K562 (cell line): ENCODE data around the gene DYNC2LI1. TPM values are rescaled to one million over a fixed set of nuclear protein-coding genes. Genes with fewer than 3 reads are reported as not detected.

Source experiments
- ATAC-seq: fragments of 200-7000 bp; cut with Tn5 transposase; 3 replicates; pipeline ENCODE4 v1.9.1; 2020; ENCODE audit warnings: moderate library complexity
- BruUV-seq: library from RNA; stranded (reverse); fragments of 400-500 nt; replicated peaks from 2 replicates; lab custom pipeline; 2021; lab: Mats Ljungman, UMichigan
- CTCF ChIA-PET: fragments of 300-600 bp; formaldehyde crosslinking; extraction: SDS; loops from one replicate; lab custom pipeline; 2021; ENCODE audit warnings: low intra/inter-chr PET ratio; lab: Yijun Ruan, JAX
- POLR2A ChIA-PET: fragments of 300-600, 350-650 bp; sonication (Branson Sonifier 250); formaldehyde crosslinking; extraction: SDS; loops from one replicate; lab custom pipeline; 2021; ENCODE audit warnings: antibody characterized with exemption, inconsistent platforms; lab: Yijun Ruan, JAX
- DNase-seq, 4 experiments: peaks; one replicate each; pipeline versions ENCODE4 v3.0.0 to v3.0.0-alpha.2; 2011 to 2018; ENCODE audit warnings: low spot score in 3 of 4, mixed read lengths in 3 of 4; ENCODE audit errors: extremely low read depth in 1 of 4
- FAIRE-seq: peaks from 2 replicates; lab custom pipeline; 2011; peaks lifted over from hg19 to GRCh38; lab: Jason Lieb, UNC
- H2AFZ ChIP-seq: 2 replicates; pipeline ENCODE4 v1.6.0; 2011; ENCODE audit warnings: low read depth, low read length, control low read depth, inconsistent platforms
- H3K27ac ChIP-seq: fragments of 200-600 bp; 3 replicates; pipeline ENCODE4 v1.8.0; 2011; ENCODE audit warnings: low read depth, mild to moderate bottlenecking, control low read depth, inconsistent platforms, low read length, moderate library complexity, mixed read lengths; ENCODE audit errors: extremely low read depth
- H3K27me3 ChIP-seq, 2 experiments: fragments of 300-600 bp in 1 of 2; 2 replicates in 1 of 2; 3 replicates in 1 of 2; pipeline versions ENCODE4 v1.6.0 to v1.8.0; 2011; ENCODE audit warnings: inconsistent platforms in 2 of 2, low read length in 2 of 2, mild to moderate bottlenecking in 1 of 2, mixed read lengths in 1 of 2, moderate library complexity in 1 of 2; ENCODE audit not compliant: control insufficient read depth in 2 of 2, insufficient read depth in 2 of 2
- H3K36me3 ChIP-seq: fragments of 300-600 bp; 3 replicates; pipeline ENCODE4 v1.8.0; 2011; ENCODE audit warnings: mild to moderate bottlenecking, low read length, inconsistent platforms; ENCODE audit not compliant: control insufficient read depth, insufficient read depth
- H3K4me1 ChIP-seq, 2 experiments: fragments of 200-600 bp in 1 of 2; replicated peaks in 1 of 2; 2 replicates in 1 of 2; 3 replicates in 1 of 2; pipeline versions ENCODE4 v1.5.1 to v1.8.0; 2011; ENCODE audit warnings: inconsistent platforms in 2 of 2, low read length in 2 of 2, mild to moderate bottlenecking in 1 of 2, mixed read lengths in 1 of 2, moderate library complexity in 1 of 2; ENCODE audit not compliant: control insufficient read depth in 2 of 2, insufficient read depth in 2 of 2
- H3K4me2 ChIP-seq: 2 replicates; pipeline ENCODE4 v1.6.1; 2011; ENCODE audit warnings: low read length, control low read depth, inconsistent platforms, mixed read lengths; ENCODE audit not compliant: insufficient read depth
- H3K4me3 ChIP-seq: fragments of 200-600 bp; sonication (generic), shearing (Covaris generic); 2 replicates; pipeline ENCODE4 v1.5.1; 2016; ENCODE audit warnings: control low read depth, inconsistent platforms
- H3K79me2 ChIP-seq: fragments of 200-600 bp; 3 replicates; pipeline ENCODE4 v1.8.0; 2011; ENCODE audit warnings: low read length, inconsistent platforms; ENCODE audit not compliant: control insufficient read depth, insufficient read depth
- H3K9ac ChIP-seq, 2 experiments: 2 replicates each; pipeline versions ENCODE4 v1.6.0 to v1.6.1; 2011; ENCODE audit warnings: low read depth in 2 of 2, low read length in 2 of 2, control low read depth in 1 of 2, inconsistent platforms in 1 of 2, mild to moderate bottlenecking in 1 of 2, mixed read lengths in 1 of 2; ENCODE audit not compliant: insufficient read depth in 1 of 2
- H3K9me1 ChIP-seq: one replicate; pipeline ENCODE4 v1.6.0; 2011; ENCODE audit warnings: inconsistent platforms, mild to moderate bottlenecking, low read length, moderate library complexity; ENCODE audit not compliant: control insufficient read depth, insufficient read depth
- H3K9me3 ChIP-seq: replicated peaks from 2 replicates; pipeline ENCODE4 v1.5.1; 2011; ENCODE audit warnings: low read depth, low read length, inconsistent platforms; ENCODE audit not compliant: control insufficient read depth, insufficient read depth
- H4K20me1 ChIP-seq: replicated peaks from 2 replicates; pipeline ENCODE4 v1.6.1; 2011; ENCODE audit warnings: low read length, inconsistent platforms, mixed read lengths; ENCODE audit not compliant: control insufficient read depth, insufficient read depth
- KDM4B ChIP-seq, 2 experiments: fragments of 450-650 bp in 1 of 2; sonication (generic) in 1 of 2; IDR thresholded peaks; 2 replicates each; pipeline ENCODE4 v1.6.1; 2016 to 2017; ENCODE audit warnings: borderline replicate concordance in 2 of 2, antibody characterized with exemption in 1 of 2, low read depth in 1 of 2, mild to moderate bottlenecking in 1 of 2
- MEF2A ChIP-seq: IDR thresholded peaks from 2 replicates; pipeline ENCODE4 v1.6.1; 2011; ENCODE audit warnings: low read depth, mild to moderate bottlenecking, low read length, moderate library complexity; ENCODE audit not compliant: control insufficient read depth
- MYNN ChIP-seq, 2 experiments: sonication (generic); formaldehyde crosslinking in 1 of 2; IDR thresholded peaks; 2 replicates each; pipeline versions ENCODE4 v1.5.0 to v1.6.1; 2016 to 2020; ENCODE audit warnings: antibody characterized with exemption in 1 of 2, missing genetic modification reagents in 1 of 2
- SIRT6 ChIP-seq: IDR thresholded peaks from one replicate; pipeline ENCODE4 v1.6.1; 2012; ENCODE audit warnings: low read depth, mild to moderate bottlenecking, control low read depth, inconsistent platforms, low read length, moderate library complexity
- ZNF23 ChIP-seq: fragments of 250-450 bp; sonication (Bioruptor Pico); IDR thresholded peaks from 2 replicates; pipeline ENCODE4 v1.4.0; 2020; ENCODE audit warnings: mild to moderate bottlenecking
- ZNF274 ChIP-seq: IDR thresholded peaks from 2 replicates; pipeline ENCODE4 v1.6.1; 2011; ENCODE audit warnings: low read depth, mild to moderate bottlenecking, low read length, moderate library complexity, borderline replicate concordance
- WGBS: fragments of 100-300 bp; shearing (Covaris generic); methylation state at CpG from one replicate; pipeline ENCODE4 v1.1.6; 2016; ENCODE audit warnings: low coverage, mixed read lengths; ENCODE audit not compliant: insufficient coverage; ENCODE audit errors: missing lambda C conversion rate; 5-methylcytosine and 5-hydroxymethylcytosine counted together
- in situ Hi-C: fragments of 300-500 bp; cut with MboI; formaldehyde crosslinking; loops from 4 replicates; pipeline ENCODE4 v1.15.0; 2018; ENCODE audit warnings: inconsistent platforms, mixed read lengths
- intact Hi-C: fragments of 100-400 bp; cut with micrococcal nuclease; formaldehyde crosslinking; loops from 2 replicates; pipeline ENCODE4 v1.14.2; 2022
- polyA plus RNA-seq, 8 experiments: library from polyadenylated mRNA; depleted of rRNA in 4 of 8; stranded (reverse) in 5 of 8; unstranded in 3 of 8; fragments of >200 nt; fragmentation: Nextera tagmentation in 2 of 8; fragmentation: Illumina TruSeq in 1 of 8; extraction: Ambion mirVana in 2 of 8; extraction: Trizol in 1 of 8; gene quantifications; 2 replicates each; pipeline versions ENCODE4 v1.2.1 to v1.2.3, GENCODE V29; 2011 to 2014; ENCODE audit warnings: inconsistent platforms in 1 of 8, missing spikeins in 1 of 8
- total RNA-seq, 7 experiments: library from RNA; depleted of rRNA in 6 of 7; stranded (reverse); fragments of >200 nt in 6 of 7; fragmentation: Illumina TruSeq in 2 of 7; extraction: Trizol in 2 of 7; gene quantifications; 2 replicates each; pipeline versions ENCODE4 v1.2.1 to v1.2.3, GENCODE V29; 2011 to 2021; ENCODE audit warnings: low replicate concordance in 1 of 7
- TF ChIP-seq, protein P1 (sequence below): sonication (generic); formaldehyde crosslinking; IDR thresholded peaks from 2 replicates; pipeline ENCODE4 v1.8.1; 2023; ENCODE audit warnings: mild to moderate bottlenecking, missing genetic modification reagents
- TF ChIP-seq, protein P2 (sequence below): fragments of 250-450 bp; sonication (Bioruptor Pico); IDR thresholded peaks from 2 replicates; pipeline ENCODE4 v1.4.0; 2020

DYNC2LI1 gene
- total and polyA plus RNA-seq, 9 of the 15 experiments (the other 6 are each of a cell fraction or from before 2014, with no cell fraction given): 12.5 to 42.2 (median 25.8) TPM

DNA sequence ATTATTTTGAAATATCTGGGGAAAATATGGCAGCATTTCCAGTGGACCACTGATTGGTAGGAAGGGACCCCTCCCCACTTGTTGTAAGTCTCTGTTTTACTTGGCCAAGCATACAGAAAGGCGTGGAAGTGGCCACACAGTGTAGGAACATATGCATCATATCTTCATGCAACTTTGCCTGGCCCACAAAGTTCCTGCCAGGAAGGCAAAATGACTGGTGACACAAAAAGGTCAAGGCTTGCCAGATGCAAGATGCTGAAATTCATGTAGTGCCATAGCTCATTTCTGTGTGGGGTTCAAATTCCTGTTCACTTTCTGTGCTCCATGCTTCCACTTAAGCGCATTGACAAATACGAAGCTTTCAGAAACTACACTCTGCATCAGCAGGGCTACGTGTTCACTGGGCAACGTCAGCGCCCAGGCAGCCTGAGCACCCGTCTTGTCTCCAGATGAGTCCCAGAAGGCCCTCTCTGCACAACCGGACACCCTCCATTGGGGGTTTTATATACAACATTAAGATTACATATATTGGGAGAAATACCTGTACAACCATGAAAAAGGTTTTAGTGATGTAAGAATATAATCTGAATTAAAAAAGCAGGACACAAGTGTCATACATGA is 3.6 kb downstream of the DYNC2LI1 start:
- ChIA-PET POLR2A (interaction anchor here (0.6 kb wide), 1 partner anchor 29 kb away, joined by 3 read pairs; no protein-coding TSS in a partner anchor), CTCF (no interaction called here)
- in situ Hi-C loops: no loop called here
- Histone ChIP-seq H3K79me2 (peaks cover 9% of the 10 kb centered on the region; the same call in 1 of the 3 replicates), H2AFZ (no peak overlapping the region), H3K9me1 (no peaks in the 10 kb centered on the region), H3K27ac (no peak overlapping the region), H4K20me1 (no peaks in the 10 kb centered on the region), H3K4me3 (no peak overlapping the region), H3K4me1 (peaks cover 0 to 2% of the 10 kb centered on the region in 2 experiments; a peak in 2 of 5 replicates), H3K27me3 (no peaks in the 10 kb centered on the region), H3K36me3 (0 out of 3 replicates have a peak, but pooled peaks cover 5% of the 10 kb centered on the region), H3K4me2 (no peak overlapping the region), H3K9me3 (no peaks in the 10 kb centered on the region), H3K9ac (no peak overlapping the region)
- ATAC-seq (no peak), FAIRE-seq (no peak), DNase-seq (no peak)
- 91% methylated on average over 8 of the region's 8 CpGs for WGBS
- intact Hi-C loops: loop anchor here (10.0 kb wide), 1 partner anchor 143 kb away; the partner anchor contains the start of gene PLEKHH2
- TF ChIP-seq ZNF274 (no peak), MEF2A (no peak), MYNN (IDR thresholded peaks at IDR 0.05) (no peak), MYNN (CRISPR knock-in tag; IDR thresholded peaks at IDR 0.05) (no peak), KDM4B (IDR thresholded peaks at IDR 0.05; ENCODE audit: borderline replicate concordance in 2 of 2, low read depth in 1 of 2) (no peak), ZNF23 (no peak), SIRT6 (no peak)
- TF ChIP-seq, protein P1, sequence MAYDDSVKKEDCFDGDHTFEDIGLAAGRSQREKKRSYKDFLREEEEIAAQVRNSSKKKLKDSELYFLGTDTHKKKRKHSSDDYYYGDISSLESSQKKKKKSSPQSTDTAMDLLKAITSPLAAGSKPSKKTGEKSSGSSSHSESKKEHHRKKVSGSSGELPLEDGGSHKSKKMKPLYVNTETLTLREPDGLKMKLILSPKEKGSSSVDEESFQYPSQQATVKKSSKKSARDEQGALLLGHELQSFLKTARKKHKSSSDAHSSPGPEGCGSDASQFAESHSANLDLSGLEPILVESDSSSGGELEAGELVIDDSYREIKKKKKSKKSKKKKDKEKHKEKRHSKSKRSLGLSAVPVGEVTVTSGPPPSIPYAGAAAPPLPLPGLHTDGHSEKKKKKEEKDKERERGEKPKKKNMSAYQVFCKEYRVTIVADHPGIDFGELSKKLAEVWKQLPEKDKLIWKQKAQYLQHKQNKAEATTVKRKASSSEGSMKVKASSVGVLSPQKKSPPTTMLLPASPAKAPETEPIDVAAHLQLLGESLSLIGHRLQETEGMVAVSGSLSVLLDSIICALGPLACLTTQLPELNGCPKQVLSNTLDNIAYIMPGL (CRISPR knock-in tag): no peak
- TF ChIP-seq, protein P2, sequence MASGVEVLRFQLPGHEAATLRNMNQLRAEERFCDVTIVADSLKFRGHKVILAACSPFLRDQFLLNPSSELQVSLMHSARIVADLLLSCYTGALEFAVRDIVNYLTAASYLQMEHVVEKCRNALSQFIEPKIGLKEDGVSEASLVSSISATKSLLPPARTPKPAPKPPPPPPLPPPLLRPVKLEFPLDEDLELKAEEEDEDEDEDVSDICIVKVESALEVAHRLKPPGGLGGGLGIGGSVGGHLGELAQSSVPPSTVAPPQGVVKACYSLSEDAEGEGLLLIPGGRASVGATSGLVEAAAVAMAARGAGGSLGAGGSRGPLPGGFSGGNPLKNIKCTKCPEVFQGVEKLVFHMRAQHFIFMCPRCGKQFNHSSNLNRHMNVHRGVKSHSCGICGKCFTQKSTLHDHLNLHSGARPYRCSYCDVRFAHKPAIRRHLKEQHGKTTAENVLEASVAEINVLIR: no peak
- no TSS peak for BruUV-seq
